NCI-H1417 treated with DMSO at 0.1 percent for 48 hours (cell line): ENCODE results near the gene SLFN12L.

Experiments used
- DNase-seq: peaks from one replicate; lab custom pipeline; 2025; lab: John Stamatoyannopoulos, UW

Gene SLFN12L

GRCh38 chr17:35432176-35433074, 105.1 kb downstream of the SLFN12L start, which contains the start of gene SLFN12:
Gene SLFN12 (minus strand): TSS chr17:35432500. CDS start chr17:35423028, 9,472 bp downstream.
- no peak for DNase-seq

- DNase-seq, result no peak
These were observed 107.8 kb downstream of the SLFN12L start for GRCh38 chr17:35429702-35430101.

- no peak for DNase-seq
These were observed 109.2 kb downstream of the SLFN12L start for GRCh38 chr17:35428229-35428628.

- DNase-seq, result no peak
These were observed 113.7 kb downstream of the SLFN12L start for GRCh38 chr17:35423761-35424160.
